MCF 10A (cell line): ENCODE data around the gene CCNH. TPM values are rescaled to one million over a fixed set of nuclear protein-coding genes. Genes with fewer than 3 reads are reported as not detected.

ENCODE experiments used
- BruUV-seq: library from RNA; stranded (reverse); fragments of 400-500 nt; replicated peaks from 2 replicates; lab custom pipeline; 2021; lab: Mats Ljungman, UMichigan
- CTCF ChIA-PET: fragments of 300-600 bp; sonication (Branson Sonifier 250); formaldehyde crosslinking; extraction: SDS; loops from one replicate; lab custom pipeline; 2021; ENCODE audit warnings: antibody characterized with exemption, inconsistent platforms; lab: Yijun Ruan, JAX
- POLR2A ChIA-PET: fragments of 300-600, 350-650 bp; sonication (Branson Sonifier 250); formaldehyde crosslinking; extraction: SDS; loops from one replicate; lab custom pipeline; 2020; ENCODE audit warnings: antibody characterized with exemption, inconsistent platforms; lab: Yijun Ruan, JAX
- DNase-seq: peaks from one replicate; pipeline ENCODE4 v3.0.0-alpha.2; 2018; ENCODE audit not compliant: unreplicated experiment
- H3K27ac Mint-ChIP-seq: one replicate; pipeline ENCODE4 v1.8.0; 2022; ENCODE audit warnings: mild to moderate bottlenecking, low read depth, mixed read lengths; ENCODE audit not compliant: unreplicated experiment
- H3K27me3 Mint-ChIP-seq: one replicate; pipeline ENCODE4 v1.8.0; 2022; ENCODE audit warnings: mixed read lengths; ENCODE audit not compliant: insufficient read depth, unreplicated experiment
- H3K36me3 Mint-ChIP-seq: one replicate; pipeline ENCODE4 v1.8.0; 2022; ENCODE audit warnings: mild to moderate bottlenecking, moderate library complexity, mixed read lengths; ENCODE audit not compliant: insufficient read depth, unreplicated experiment
- H3K4me1 Mint-ChIP-seq: one replicate; pipeline ENCODE4 v1.8.0; 2022; ENCODE audit warnings: mixed read lengths; ENCODE audit not compliant: insufficient read depth, unreplicated experiment
- H3K4me3 Mint-ChIP-seq: one replicate; pipeline ENCODE4 v1.8.0; 2022; ENCODE audit warnings: mild to moderate bottlenecking, moderate library complexity, mixed read lengths; ENCODE audit not compliant: unreplicated experiment
- H3K9me3 Mint-ChIP-seq: one replicate; pipeline ENCODE4 v1.8.0; 2022; ENCODE audit warnings: mixed read lengths; ENCODE audit not compliant: unreplicated experiment
- intact Hi-C: fragments of 100-400 bp; cut with micrococcal nuclease; formaldehyde crosslinking; loops from 2 replicates; pipeline ENCODE4 v1.14.1; 2022
- total RNA-seq: library from RNA; stranded (reverse); gene quantifications from 2 replicates; pipeline ENCODE4 v1.2.3, GENCODE V29; 2022
- TF ChIP-seq, protein P1 (sequence below): fragments of 200-600 bp; IDR thresholded peaks from one replicate; pipeline ENCODE4 v1.8.0; 2022; ENCODE audit warnings: antibody characterized with exemption, mild to moderate bottlenecking; ENCODE audit not compliant: unreplicated experiment

CCNH gene
- total RNA-seq, 1 experiment from 2014 or later, result 51.5 TPM

- TF ChIP-seq, protein P1, sequence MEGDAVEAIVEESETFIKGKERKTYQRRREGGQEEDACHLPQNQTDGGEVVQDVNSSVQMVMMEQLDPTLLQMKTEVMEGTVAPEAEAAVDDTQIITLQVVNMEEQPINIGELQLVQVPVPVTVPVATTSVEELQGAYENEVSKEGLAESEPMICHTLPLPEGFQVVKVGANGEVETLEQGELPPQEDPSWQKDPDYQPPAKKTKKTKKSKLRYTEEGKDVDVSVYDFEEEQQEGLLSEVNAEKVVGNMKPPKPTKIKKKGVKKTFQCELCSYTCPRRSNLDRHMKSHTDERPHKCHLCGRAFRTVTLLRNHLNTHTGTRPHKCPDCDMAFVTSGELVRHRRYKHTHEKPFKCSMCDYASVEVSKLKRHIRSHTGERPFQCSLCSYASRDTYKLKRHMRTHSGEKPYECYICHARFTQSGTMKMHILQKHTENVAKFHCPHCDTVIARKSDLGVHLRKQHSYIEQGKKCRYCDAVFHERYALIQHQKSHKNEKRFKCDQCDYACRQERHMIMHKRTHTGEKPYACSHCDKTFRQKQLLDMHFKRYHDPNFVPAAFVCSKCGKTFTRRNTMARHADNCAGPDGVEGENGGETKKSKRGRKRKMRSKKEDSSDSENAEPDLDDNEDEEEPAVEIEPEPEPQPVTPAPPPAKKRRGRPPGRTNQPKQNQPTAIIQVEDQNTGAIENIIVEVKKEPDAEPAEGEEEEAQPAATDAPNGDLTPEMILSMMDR, result no peak
- Mint-ChIP-seq H3K27me3 (no peaks in the 10 kb centered on the region), H3K4me1 (peaks cover 21% of the 10 kb centered on the region), H3K27ac (peak overlapping the region; percentile 95), H3K9me3 (no peaks in the 10 kb centered on the region), H3K4me3 (peak overlapping the region; percentile 85), H3K36me3 (peaks cover 45% of the 10 kb centered on the region)
- intact Hi-C loops, result loop anchor here (5.0 kb wide), 1 partner anchor 795 kb away; the partner anchor contains the start of gene COX7C
- CTCF ChIA-PET, result interaction anchor here (0.7 to 2.7 kb wide), 6 partner anchors 11 to 1279 kb away, joined by 3 to 17 read pairs (median 4); no protein-coding TSS in a partner anchor
- peak; percentile 30 for DNase-seq
- POLR2A ChIA-PET, result interaction anchor here (0.6 to 2.9 kb wide), 19 partner anchors 8 to 847 kb away, joined by 3 to 18 read pairs (median 3); partner anchors contain the start of gene RASA1
- BruUV-seq, result TSS peak; percentile 71
These were observed 629 bp downstream of the CCNH start for GRCh38 chr5:87411973-87412629.

- POLR2A ChIA-PET, result interaction anchor here (0.6 to 2.9 kb wide), 13 partner anchors 9 to 846 kb away, joined by 3 to 18 read pairs (median 4); partner anchors contain the start of gene RASA1
- H3K4me3 Mint-ChIP-seq, result peak overlapping the region; percentile 85
These were observed 1.2 kb downstream of the CCNH start for GRCh38 chr5:87411586-87411972.

GRCh38 chr5:87410931-87411330 is 1.8 kb downstream of the CCNH start:
- ChIA-PET CTCF (interaction anchor here (1.3 to 2.7 kb wide), 2 partner anchors 9 to 11 kb away, joined by 4 to 17 read pairs; no protein-coding TSS in a partner anchor), POLR2A (interaction anchor here (0.9 to 2.9 kb wide), 4 partner anchors 11 to 288 kb away, joined by 4 to 18 read pairs (median 12); partner anchors contain the start of gene RASA1)
- Mint-ChIP-seq H3K4me3 (peak overlapping the region; percentile 85), H3K27ac (peak overlapping the region; percentile 95), H3K27me3 (no peaks in the 10 kb centered on the region), H3K9me3 (no peaks in the 10 kb centered on the region), H3K4me1 (peaks cover 33% of the 10 kb centered on the region), H3K36me3 (peaks cover 57% of the 10 kb centered on the region)
- peak; percentile 37 for DNase-seq
- TF ChIP-seq, protein P1, result no peak
- intact Hi-C loops, result loop anchor here (5.0 kb wide), 1 partner anchor 794 kb away; the partner anchor contains the start of gene COX7C
- BruUV-seq, result no TSS peak

More at GRCh38 chr5:87411586-87411972, 1.2 kb downstream of the CCNH start:
- Mint-ChIP-seq H3K27ac (peak overlapping the region; percentile 95), H3K27me3 (no peaks in the 10 kb centered on the region), H3K4me1 (peaks cover 26% of the 10 kb centered on the region), H3K9me3 (no peaks in the 10 kb centered on the region), H3K36me3 (peaks cover 50% of the 10 kb centered on the region)
- TF ChIP-seq, protein P1, result no peak
- intact Hi-C loops, result loop anchor here (5.0 kb wide), 1 partner anchor 794 kb away; the partner anchor contains the start of gene COX7C
- DNase-seq, result no peak
- CTCF ChIA-PET, result interaction anchor here (0.7 to 2.7 kb wide), 6 partner anchors 10 to 1280 kb away, joined by 3 to 17 read pairs (median 4); no protein-coding TSS in a partner anchor
- no TSS peak for BruUV-seq

DNA sequence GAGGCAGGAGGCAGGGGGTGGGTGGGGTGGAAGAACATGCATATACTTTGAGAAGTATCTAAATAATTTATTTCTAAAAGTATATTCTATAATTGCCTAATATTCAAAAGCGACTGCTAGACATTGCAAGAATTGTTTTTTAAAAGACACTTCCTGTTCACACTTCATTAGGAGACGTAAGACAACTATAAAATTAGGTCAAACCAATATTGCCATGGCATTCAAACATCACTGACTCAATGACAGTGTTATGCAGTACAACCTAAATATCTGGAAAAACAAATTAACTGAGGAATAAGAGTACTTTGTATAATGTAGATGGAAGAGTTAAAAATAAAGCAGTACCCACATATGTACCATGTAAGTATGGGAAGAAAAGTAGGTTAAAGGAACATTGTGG is 4.5 kb downstream of the CCNH start:
- ChIA-PET CTCF (interaction anchor here (1.2 kb wide), 1 partner anchor 8 kb away, joined by 7 read pairs; no protein-coding TSS in a partner anchor), POLR2A (no interaction called here)
- Mint-ChIP-seq H3K27me3 (no peaks in the 10 kb centered on the region), H3K4me1 (peaks cover 35% of the 10 kb centered on the region), H3K9me3 (no peaks in the 10 kb centered on the region), H3K27ac (no peak overlapping the region), H3K36me3 (peaks cover 75% of the 10 kb centered on the region), H3K4me3 (no peak overlapping the region)
- intact Hi-C loops, result no loop called here
- BruUV-seq, result no TSS peak
- TF ChIP-seq, protein P1, result no peak
- no peak for DNase-seq
